VCaP (cell line): ENCODE data around the gene C14orf93.

Source experiments
- H3K27ac ChIP-seq: fragments of 450-650 bp; 2 replicates; pipeline ENCODE4 v1.5.1; 2017
- CTCF ChIP-seq: fragments of 450-650 bp; conservative IDR thresholded peaks from 2 replicates; pipeline ENCODE4 v1.5.1; 2017; ENCODE audit warnings: mild to moderate bottlenecking, moderate library complexity

Gene C14orf93

DNA sequence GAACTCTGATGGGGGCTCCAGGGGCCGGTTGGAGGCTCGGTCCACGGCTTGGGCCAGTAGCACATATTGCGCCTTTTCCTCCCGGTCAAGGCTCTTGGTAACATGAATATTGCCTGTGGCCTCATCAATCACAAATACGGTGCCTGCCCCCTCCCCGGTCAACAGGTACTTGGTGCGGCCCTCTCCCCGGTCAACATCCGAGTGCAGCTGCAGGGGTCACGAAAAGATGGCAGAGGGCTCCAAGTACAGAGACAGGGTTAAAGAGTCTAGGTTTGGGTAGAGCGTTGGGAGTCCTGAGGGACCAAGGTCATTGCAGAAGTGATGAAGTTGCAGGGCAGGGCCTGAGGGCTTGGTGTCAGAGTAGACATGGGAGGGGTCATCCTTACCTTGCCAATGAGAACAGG lies 45.2 kb upstream of the C14orf93 start:
- no peak for TF ChIP-seq CTCF
- no peak overlapping the region for H3K27ac ChIP-seq

- TF ChIP-seq CTCF = no peak
Observed at GRCh38 chr14:23054000-23054811, 44.3 kb upstream of the C14orf93 start.

DNA sequence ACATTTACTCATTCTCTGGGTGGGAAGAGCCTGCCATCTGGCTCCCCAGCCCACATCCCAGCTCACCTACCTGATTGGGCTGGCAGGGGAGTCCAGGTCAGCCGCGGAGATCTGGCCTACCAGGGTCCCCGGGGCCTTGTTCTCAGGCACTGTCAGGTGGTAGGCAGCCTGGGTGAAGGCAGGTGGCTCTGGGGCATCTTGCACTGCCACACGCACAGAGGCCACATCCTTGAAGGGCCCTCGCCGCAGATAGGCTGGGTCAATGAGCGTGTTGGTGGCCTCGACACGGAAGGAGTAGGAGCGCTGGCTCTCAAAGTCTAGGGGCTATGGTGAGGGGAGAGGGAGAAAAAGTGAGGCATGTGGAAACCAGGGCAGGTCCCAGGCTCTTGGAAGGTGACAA lies 43.5 kb upstream of the C14orf93 start:
- TF ChIP-seq CTCF = no peak
- no peak overlapping the region for H3K27ac ChIP-seq

More at GRCh38 chr14:23054000-23054811, 44.3 kb upstream of the C14orf93 start:
- no peak overlapping the region for H3K27ac ChIP-seq

GRCh38 chr14:23052671-23053070 lies 42.7 kb upstream of the C14orf93 start:
- TF ChIP-seq CTCF = no peak
- H3K27ac ChIP-seq = no peak overlapping the region

DNA sequence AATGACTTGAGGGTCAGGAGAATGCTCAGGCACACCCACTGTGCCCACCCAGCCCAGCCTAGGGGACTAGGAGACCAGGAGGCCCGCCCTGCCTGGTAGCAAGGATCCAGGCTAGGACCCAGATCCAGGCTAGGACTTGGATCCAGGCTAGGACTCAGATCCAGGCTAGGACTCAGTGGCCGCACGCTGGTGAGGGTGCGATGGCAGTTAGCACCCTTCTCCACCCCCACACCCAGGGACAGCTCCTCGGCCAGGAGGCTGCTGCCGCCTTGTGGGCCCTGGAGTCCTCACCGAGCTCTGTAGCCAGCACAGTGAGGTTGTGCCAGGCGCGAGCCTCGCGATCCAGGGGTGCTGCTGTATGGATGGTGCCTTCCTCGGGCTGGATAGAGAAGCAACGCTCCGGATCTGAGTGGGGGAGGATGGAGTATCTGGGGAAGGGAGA lies 42.3 kb upstream of the C14orf93 start:
- H3K27ac ChIP-seq = no peak overlapping the region
- no peak for TF ChIP-seq CTCF

GRCh38 chr14:23051141-23052057 lies 41.5 kb upstream of the C14orf93 start:
- H3K27ac ChIP-seq = no peak overlapping the region
- no peak for TF ChIP-seq CTCF

DNA sequence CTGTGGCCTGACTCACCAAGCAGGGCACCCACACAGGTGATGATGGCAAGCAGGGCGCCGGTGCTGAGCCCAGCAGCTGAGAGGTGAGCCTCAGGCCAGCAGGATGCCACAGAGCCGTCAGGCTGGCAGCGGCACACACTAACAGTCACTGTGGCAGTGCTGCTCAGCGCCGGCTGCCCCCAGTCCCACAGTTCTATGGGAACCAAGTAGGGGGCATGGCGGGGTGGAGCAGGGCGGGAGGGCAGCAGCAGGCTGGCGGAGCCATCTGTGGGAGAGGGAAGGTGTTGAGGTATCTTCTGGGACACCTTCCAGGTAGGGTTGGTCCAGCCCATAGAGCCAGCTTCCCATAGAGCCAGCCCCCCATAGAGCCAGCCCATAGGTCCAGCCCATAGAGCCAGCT lies 39.1 kb upstream of the C14orf93 start:
- no peak overlapping the region for H3K27ac ChIP-seq
- no peak for TF ChIP-seq CTCF
